ENCODE results near the gene SUGP2.

DNA sequence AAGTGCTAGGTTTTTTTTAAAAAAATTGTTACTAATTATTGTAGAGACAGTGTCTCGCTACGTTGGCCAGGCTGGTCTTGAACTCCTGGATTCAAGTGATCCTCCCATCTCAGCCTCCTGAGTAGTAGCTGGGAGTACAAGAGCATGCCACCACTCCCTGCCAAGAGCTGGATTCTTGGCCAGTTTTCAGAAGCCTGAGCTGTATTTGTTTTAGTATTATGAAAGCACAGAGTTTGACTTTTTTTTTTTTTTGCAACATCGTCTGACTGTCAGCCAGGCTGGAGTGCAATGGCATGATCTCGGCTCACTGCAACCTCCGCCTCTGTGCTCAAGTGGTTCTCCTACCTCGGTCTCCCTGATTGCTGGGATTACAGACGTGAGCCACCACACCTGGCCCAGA is 7.1 kb upstream of the SUGP2 start:
- TF ChIP-seq, protein P1, sequence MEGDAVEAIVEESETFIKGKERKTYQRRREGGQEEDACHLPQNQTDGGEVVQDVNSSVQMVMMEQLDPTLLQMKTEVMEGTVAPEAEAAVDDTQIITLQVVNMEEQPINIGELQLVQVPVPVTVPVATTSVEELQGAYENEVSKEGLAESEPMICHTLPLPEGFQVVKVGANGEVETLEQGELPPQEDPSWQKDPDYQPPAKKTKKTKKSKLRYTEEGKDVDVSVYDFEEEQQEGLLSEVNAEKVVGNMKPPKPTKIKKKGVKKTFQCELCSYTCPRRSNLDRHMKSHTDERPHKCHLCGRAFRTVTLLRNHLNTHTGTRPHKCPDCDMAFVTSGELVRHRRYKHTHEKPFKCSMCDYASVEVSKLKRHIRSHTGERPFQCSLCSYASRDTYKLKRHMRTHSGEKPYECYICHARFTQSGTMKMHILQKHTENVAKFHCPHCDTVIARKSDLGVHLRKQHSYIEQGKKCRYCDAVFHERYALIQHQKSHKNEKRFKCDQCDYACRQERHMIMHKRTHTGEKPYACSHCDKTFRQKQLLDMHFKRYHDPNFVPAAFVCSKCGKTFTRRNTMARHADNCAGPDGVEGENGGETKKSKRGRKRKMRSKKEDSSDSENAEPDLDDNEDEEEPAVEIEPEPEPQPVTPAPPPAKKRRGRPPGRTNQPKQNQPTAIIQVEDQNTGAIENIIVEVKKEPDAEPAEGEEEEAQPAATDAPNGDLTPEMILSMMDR (IDR thresholded peaks at IDR 0.05): no peak
- TF ChIP-seq POLR2A (IDR thresholded peaks at IDR 0.05) (no peak), POLR2AphosphoS5 (IDR thresholded peaks at IDR 0.05) (peak in 1 of 2 donors; percentile 29)

All from upper lobe of left lung (tissue), 4 donors.